ENCODE measurements around the gene MMP25. TPM values are rescaled to one million over a fixed set of nuclear protein-coding genes. Genes with fewer than 3 reads are reported as not detected.

MMP25 gene
- polyA plus RNA-seq, 1 experiment, result not detected

DNA sequence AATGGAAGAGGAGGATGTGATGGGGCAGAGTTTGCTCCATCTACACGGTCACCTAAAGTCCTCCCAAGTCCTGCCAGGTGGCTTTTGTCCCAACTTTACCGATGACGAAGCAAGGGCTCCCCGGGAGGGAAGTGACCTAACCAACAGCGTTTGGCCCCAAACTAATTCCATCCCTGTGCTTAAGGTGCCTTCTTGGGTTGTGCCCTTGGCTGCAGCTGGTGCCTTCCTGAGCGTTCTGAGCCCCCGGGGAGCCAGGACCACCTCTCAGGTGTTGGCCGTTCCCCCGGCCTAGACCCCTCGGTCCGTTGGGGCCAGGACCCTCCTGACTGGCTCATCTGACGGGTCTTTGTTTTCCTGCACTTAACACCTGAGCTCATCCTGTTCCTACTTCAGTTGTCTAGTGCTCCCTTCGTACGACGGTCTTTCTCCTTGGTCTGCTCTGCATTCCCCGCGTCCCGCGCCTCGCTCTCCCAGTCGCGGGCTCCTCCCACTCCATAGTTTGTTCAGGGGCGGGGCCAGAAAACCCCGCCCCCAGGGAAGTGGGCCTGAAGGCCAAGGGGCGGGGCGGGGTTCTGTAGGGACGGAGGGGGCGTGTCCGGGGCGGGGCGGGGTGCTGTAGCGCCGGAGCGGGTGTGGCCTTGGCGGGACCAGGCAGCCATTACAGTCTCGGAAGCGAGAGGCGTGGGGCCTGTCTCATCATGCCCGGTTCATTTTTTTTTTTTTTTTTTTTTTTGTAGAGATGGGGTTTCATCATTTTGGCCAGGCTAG, 53.6 kb downstream of the MMP25 start:
- TF ChIP-seq, protein P1, sequence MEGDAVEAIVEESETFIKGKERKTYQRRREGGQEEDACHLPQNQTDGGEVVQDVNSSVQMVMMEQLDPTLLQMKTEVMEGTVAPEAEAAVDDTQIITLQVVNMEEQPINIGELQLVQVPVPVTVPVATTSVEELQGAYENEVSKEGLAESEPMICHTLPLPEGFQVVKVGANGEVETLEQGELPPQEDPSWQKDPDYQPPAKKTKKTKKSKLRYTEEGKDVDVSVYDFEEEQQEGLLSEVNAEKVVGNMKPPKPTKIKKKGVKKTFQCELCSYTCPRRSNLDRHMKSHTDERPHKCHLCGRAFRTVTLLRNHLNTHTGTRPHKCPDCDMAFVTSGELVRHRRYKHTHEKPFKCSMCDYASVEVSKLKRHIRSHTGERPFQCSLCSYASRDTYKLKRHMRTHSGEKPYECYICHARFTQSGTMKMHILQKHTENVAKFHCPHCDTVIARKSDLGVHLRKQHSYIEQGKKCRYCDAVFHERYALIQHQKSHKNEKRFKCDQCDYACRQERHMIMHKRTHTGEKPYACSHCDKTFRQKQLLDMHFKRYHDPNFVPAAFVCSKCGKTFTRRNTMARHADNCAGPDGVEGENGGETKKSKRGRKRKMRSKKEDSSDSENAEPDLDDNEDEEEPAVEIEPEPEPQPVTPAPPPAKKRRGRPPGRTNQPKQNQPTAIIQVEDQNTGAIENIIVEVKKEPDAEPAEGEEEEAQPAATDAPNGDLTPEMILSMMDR (IDR thresholded peaks at IDR 0.05; ENCODE audit: low read depth, low read length), result no peak
- peaks cover 28% of the 10 kb centered on the region for H3K27me3 ChIP-seq (ENCODE audit: control insufficient read depth, insufficient read depth, low read length)
- peak overlapping the region; percentile 11 for H3K27ac ChIP-seq (ENCODE audit: low read depth, low read length)
- ChIA-PET CTCF (interaction anchor here (1.0 kb wide), 1 partner anchor 30 kb away, joined by 3 read pairs; no protein-coding TSS in a partner anchor), POLR2A (no interaction called here)
- no peaks in the 10 kb centered on the region; the same call in 1 of the 2 replicates for H3K9me3 ChIP-seq (ENCODE audit: control insufficient read depth, insufficient read depth, low read length)
- peak overlapping the region; percentile 41 for H3K4me3 ChIP-seq (ENCODE audit: low read depth, low read length)
- peak; percentile 61 for DNase-seq (ENCODE audit: low read depth, low spot score)

DNA sequence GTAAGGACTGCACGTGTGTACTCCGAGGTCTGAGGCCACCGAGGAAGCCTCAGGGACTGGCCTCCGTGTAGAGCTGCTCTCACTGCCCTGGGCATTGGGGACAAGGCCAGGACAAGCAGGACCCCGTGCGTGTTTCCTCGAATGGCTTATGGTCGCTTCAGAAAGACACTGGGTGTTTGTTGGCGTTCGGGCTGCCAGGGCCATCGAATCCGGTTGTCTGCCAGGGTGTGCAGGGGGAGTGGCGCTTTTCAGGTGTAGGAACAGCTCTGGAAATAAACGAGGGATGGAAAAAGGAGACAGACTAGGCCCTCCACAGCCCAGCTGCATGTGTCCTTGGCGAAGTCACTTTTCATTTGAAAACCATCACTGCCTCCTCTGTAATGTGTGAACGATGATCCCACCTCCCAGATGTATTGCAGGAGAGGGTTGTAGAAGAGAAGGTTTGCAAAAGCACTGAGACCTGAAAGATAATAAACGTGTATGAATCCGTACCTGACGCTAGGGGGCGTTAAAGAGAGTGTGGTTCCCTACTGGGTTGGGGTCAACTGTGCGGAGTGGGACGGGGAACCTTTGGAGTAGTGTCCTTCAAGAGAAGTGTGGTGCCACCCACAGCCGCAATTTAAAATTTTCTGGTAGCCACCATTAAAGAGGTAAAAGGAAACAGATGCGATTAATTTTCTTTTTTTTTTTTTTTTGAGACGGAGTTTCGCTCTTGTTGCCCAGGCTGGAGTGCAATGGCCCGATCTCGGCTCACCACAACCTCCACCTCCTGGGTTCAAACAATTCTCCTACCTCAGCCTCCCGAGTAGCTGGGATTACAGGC, 54.9 kb downstream of the MMP25 start:
- ChIA-PET POLR2A (interaction anchor here (0.7 to 1.0 kb wide), 2 partner anchors 28 to 191 kb away, joined by 3 to 6 read pairs; no protein-coding TSS in a partner anchor), CTCF (interaction anchor here (0.9 to 2.2 kb wide), 4 partner anchors 9 to 70 kb away, joined by 4 to 9 read pairs (median 6); no protein-coding TSS in a partner anchor)
- no peak overlapping the region for H3K4me3 ChIP-seq (ENCODE audit: low read depth, low read length)
- peaks cover 28% of the 10 kb centered on the region for H3K27me3 ChIP-seq (ENCODE audit: control insufficient read depth, insufficient read depth, low read length)
- no peaks in the 10 kb centered on the region; the same call in 1 of the 2 replicates for H3K9me3 ChIP-seq (ENCODE audit: control insufficient read depth, insufficient read depth, low read length)
- H3K27ac ChIP-seq (ENCODE audit: low read depth, low read length), result no peak overlapping the region
- TF ChIP-seq, protein P1 (IDR thresholded peaks at IDR 0.05; ENCODE audit: low read depth, low read length), result peak; percentile 53
- DNase-seq (ENCODE audit: low read depth, low spot score), result no peak

- peaks cover 24% of the 10 kb centered on the region for H3K27me3 ChIP-seq (ENCODE audit: control insufficient read depth, insufficient read depth, low read length)
- no peak overlapping the region for H3K27ac ChIP-seq (ENCODE audit: low read depth, low read length)
- ChIA-PET POLR2A (interaction anchor here (0.7 to 1.0 kb wide), 3 partner anchors 27 to 191 kb away, joined by 3 to 11 read pairs (median 6); partner anchors contain the start of gene ZNF213), CTCF (interaction anchor here (0.9 to 2.2 kb wide), 5 partner anchors 10 to 71 kb away, joined by 3 to 9 read pairs (median 5); no protein-coding TSS in a partner anchor)
- DNase-seq (ENCODE audit: low read depth, low spot score), result no peak
- H3K4me3 ChIP-seq (ENCODE audit: low read depth, low read length), result no peak overlapping the region
- TF ChIP-seq, protein P1 (IDR thresholded peaks at IDR 0.05; ENCODE audit: low read depth, low read length), result no peak
- no peaks in the 10 kb centered on the region; the same call in 1 of the 2 replicates for H3K9me3 ChIP-seq (ENCODE audit: control insufficient read depth, insufficient read depth, low read length)
These were observed 55.6 kb downstream of the MMP25 start for GRCh38 chr16:3101841-3102470.

GRCh38 chr16:3106205-3106928, 60.0 kb downstream of the MMP25 start:
- Histone ChIP-seq H3K27ac (ENCODE audit: low read depth, low read length) (no peak overlapping the region), H3K9me3 (ENCODE audit: control insufficient read depth, insufficient read depth, low read length) (no peaks in the 10 kb centered on the region), H3K27me3 (ENCODE audit: control insufficient read depth, insufficient read depth, low read length) (no peaks in the 10 kb centered on the region), H3K4me3 (ENCODE audit: low read depth, low read length) (peak overlapping the region; percentile 73)
- TF ChIP-seq, protein P1 (IDR thresholded peaks at IDR 0.05; ENCODE audit: low read depth, low read length), result no peak
- DNase-seq (ENCODE audit: low read depth, low spot score), result peak; percentile 62
- ChIA-PET CTCF (interaction anchor here (1.2 kb wide), 1 partner anchor 48 kb away, joined by 7 read pairs; no protein-coding TSS in a partner anchor), POLR2A (interaction anchor here (0.7 to 1.2 kb wide), 2 partner anchors 9 to 440 kb away, joined by 3 read pairs; no protein-coding TSS in a partner anchor)

Small RNA genes lying within 50 kb of the gene (small RNA-seq; reads per million reads assigned to genes)
- not detected for gene RNU1-22P (ENCODE audit: insufficient read length, low read depth)

Other genes with a start within 250 kb of the MMP25 start
- not detected in 2 replicates for gene PRSS41, start 248.1 kb upstream of the MMP25 start, polyA plus RNA-seq (2011; rRNA removed)
- gene PRSS21, start 229.3 kb upstream of the MMP25 start, polyA plus RNA-seq (2011; rRNA removed), result 0.17 and 0.47 TPM in 2 replicates
- gene ZG16B, start 216.3 kb upstream of the MMP25 start, polyA plus RNA-seq (2011; rRNA removed), result 0.40 and 0.48 TPM in 2 replicates
- gene PRSS22, start 188.4 kb upstream of the MMP25 start, polyA plus RNA-seq (2011; rRNA removed), result 0.11 and 0.17 TPM in 2 replicates
- 22.4 and 37.5 TPM in 2 replicates for gene FLYWCH2, start 163.3 kb upstream of the MMP25 start, polyA plus RNA-seq (2011; rRNA removed)
- 15.1 and 19.8 TPM in 2 replicates for gene FLYWCH1, start 134.6 kb upstream of the MMP25 start, polyA plus RNA-seq (2011; rRNA removed)
- gene KREMEN2, start 82.3 kb upstream of the MMP25 start, polyA plus RNA-seq (2011; rRNA removed), result 0.04 TPM in 1 of 2 replicates, not detected in the other
- gene PAQR4, start 77.2 kb upstream of the MMP25 start, polyA plus RNA-seq (2011; rRNA removed), result 1.2 and 1.9 TPM in 2 replicates
- 1.2 and 1.3 TPM in 2 replicates for gene PKMYT1, start 66.1 kb upstream of the MMP25 start, polyA plus RNA-seq (2011; rRNA removed)
- not detected in 2 replicates for gene CLDN9, start 33.6 kb upstream of the MMP25 start, polyA plus RNA-seq (2011; rRNA removed)
- gene CLDN6, start 28.4 kb upstream of the MMP25 start, polyA plus RNA-seq (2011; rRNA removed), result 0.07 and 0.10 TPM in 2 replicates
- gene TNFRSF12A, start 26.2 kb upstream of the MMP25 start, polyA plus RNA-seq (2011; rRNA removed), result 67.3 and 97.1 TPM in 2 replicates
- gene HCFC1R1, start 22.6 kb upstream of the MMP25 start, polyA plus RNA-seq (2011; rRNA removed), result 51.6 and 73.4 TPM in 2 replicates
- gene THOC6, start 22.5 kb upstream of the MMP25 start, polyA plus RNA-seq (2011; rRNA removed), result 14.5 and 16.7 TPM in 2 replicates
- gene BICDL2, start 9.6 kb upstream of the MMP25 start, polyA plus RNA-seq (2011; rRNA removed), result not detected in 2 replicates
- 30.3 and 37.9 TPM in 2 replicates for gene IL32, start 19.1 kb downstream of the MMP25 start, polyA plus RNA-seq (2011; rRNA removed)
- not detected in 2 replicates for gene ZSCAN10, start 52.7 kb downstream of the MMP25 start, polyA plus RNA-seq (2011; rRNA removed)
- gene ZNF205, start 66.0 kb downstream of the MMP25 start, polyA plus RNA-seq (2011; rRNA removed), result 3.6 and 5.5 TPM in 2 replicates
- 0.47 and 1.2 TPM in 2 replicates for gene ZNF213, start 88.5 kb downstream of the MMP25 start, polyA plus RNA-seq (2011; rRNA removed)
- 0.20 and 0.29 TPM in 2 replicates for gene OR1F1, start 141.6 kb downstream of the MMP25 start, polyA plus RNA-seq (2011; rRNA removed)
- gene ZNF200, start 188.6 kb downstream of the MMP25 start, polyA plus RNA-seq (2011; rRNA removed), result 4.7 and 6.1 TPM in 2 replicates
- not detected in 2 replicates for gene MEFV, start 210.1 kb downstream of the MMP25 start, polyA plus RNA-seq (2011; rRNA removed)
- 13.2 and 22.5 TPM in 2 replicates for gene ZNF263, start 236.9 kb downstream of the MMP25 start, polyA plus RNA-seq (2011; rRNA removed)

Measured in AG04450 (cell line).